Jurkat, Clone E6-1 (cell line): ENCODE results near the gene MAGEH1.
A peak's percentile ranks its signal among the peaks of the same experiment; 100 is the strongest.

Source experiments
- DNase-seq: peaks from one replicate; pipeline ENCODE4 v3.0.0-alpha.2; 2011; ENCODE audit warnings: low read depth, low spot score
- H3K4me3 ChIP-seq: 2 replicates; pipeline ENCODE4 v1.5.1; 2011; ENCODE audit warnings: mild to moderate bottlenecking, low read length, control low read depth, moderate library complexity

MAGEH1 gene

GRCh38 chrX:55488593-55489313, 36.8 kb downstream of the MAGEH1 start:
- peak overlapping the region; percentile 57 for H3K4me3 ChIP-seq
- peak; percentile 36 for DNase-seq

GRCh38 chrX:55489314-55490009, 37.5 kb downstream of the MAGEH1 start, which contains the start of gene USP51:
USP51 (minus strand) TSS chrX:55489848; CDS start chrX:55488939, 909 bp downstream.
- no peak for DNase-seq

GRCh38 chrX:55490121-55490520, 38.2 kb downstream of the MAGEH1 start:
- no peak for DNase-seq
- H3K4me3 ChIP-seq, result no peak overlapping the region

More at GRCh38 chrX:55489314-55490009, 37.5 kb downstream of the MAGEH1 start, which contains the start of gene USP51:
- H3K4me3 ChIP-seq, result peak within 1 kb of the TSS; percentile 57

GRCh38 chrX:55490974-55491373, 39.0 kb downstream of the MAGEH1 start:
- DNase-seq, result no peak
- H3K4me3 ChIP-seq, result no peak overlapping the region
